ENCODE measurements around the gene CDH15.
A peak's percentile ranks its signal among the peaks of the same experiment; 100 is the strongest.

The CDH15 gene

GRCh38 chr16:89171216-89172170, at the start of gene CDH15:
Gene CDH15 (plus strand): TSS chr16:89171748. CDS start chr16:89171832, 84 bp downstream.
- DNase-seq = peak; percentile 98

- DNase-seq = no peak
These were observed 49.2 kb upstream of the CDH15 start for GRCh38 chr16:89122322-89122851.

- DNase-seq = no peak
These were observed 48.3 kb upstream of the CDH15 start for GRCh38 chr16:89123001-89123830.

GRCh38 chr16:89123831-89124100, 47.8 kb upstream of the CDH15 start:
- no peak for DNase-seq

- DNase-seq = no peak
These were observed 42.2 kb upstream of the CDH15 start for GRCh38 chr16:89129378-89129777.

- no peak for DNase-seq
These were observed 41.1 kb upstream of the CDH15 start for GRCh38 chr16:89130448-89130847.

GRCh38 chr16:89131783-89132182, 39.8 kb upstream of the CDH15 start:
- no peak for DNase-seq

GRCh38 chr16:89132194-89133005, 39.1 kb upstream of the CDH15 start:
- DNase-seq = no peak

- DNase-seq = no peak
These were observed 38.0 kb upstream of the CDH15 start for GRCh38 chr16:89133457-89134127.

- DNase-seq = no peak
These were observed 37.3 kb upstream of the CDH15 start for GRCh38 chr16:89134269-89134668.

- DNase-seq = no peak
These were observed 36.4 kb upstream of the CDH15 start for GRCh38 chr16:89135166-89135565.

GRCh38 chr16:89135971-89136765, 35.4 kb upstream of the CDH15 start:
- DNase-seq = no peak

GRCh38 chr16:89136931-89137330, 34.6 kb upstream of the CDH15 start:
- no peak for DNase-seq

GRCh38 chr16:89137666-89138512, 33.7 kb upstream of the CDH15 start:
- no peak for DNase-seq

- no peak for DNase-seq
These were observed 33.1 kb upstream of the CDH15 start for GRCh38 chr16:89138513-89138795.

- DNase-seq = no peak
These were observed 32.6 kb upstream of the CDH15 start for GRCh38 chr16:89138843-89139520.

- DNase-seq = no peak
These were observed 31.6 kb upstream of the CDH15 start for GRCh38 chr16:89139907-89140361.

GRCh38 chr16:89140401-89140800, 31.1 kb upstream of the CDH15 start:
- DNase-seq = no peak

- no peak for DNase-seq
These were observed 30.3 kb upstream of the CDH15 start for GRCh38 chr16:89140981-89141883.

All from activated CD4-positive, alpha-beta T cell treated with anti-CD3 and anti-CD28 coated beads, Interleukin-2, Interleukin-6, amounts not matched to agents 100 ng/mL and 50 ng/mL, durations not matched to agents 16 hours and 8 hours (primary cell).